AG04449 (cell line): ENCODE results near the gene ANKRD13B.

Experiments used
- CTCF ChIA-PET: fragments of 350-600 bp; formaldehyde crosslinking; extraction: SDS; loops from one replicate; lab custom pipeline; 2021; ENCODE audit warnings: antibody characterized with exemption; lab: Yijun Ruan, JAX
- POLR2A ChIA-PET: fragments of 400-600, 350-600 bp; formaldehyde crosslinking; extraction: SDS; loops from one replicate; lab custom pipeline; 2020; ENCODE audit warnings: antibody characterized with exemption, inconsistent platforms; lab: Yijun Ruan, JAX
- DNase-seq: peaks from one replicate; pipeline ENCODE4 v3.0.0-alpha.2; 2010; ENCODE audit warnings: low read depth, low spot score
- H3K4me3 ChIP-seq: 2 replicates; pipeline ENCODE4 v1.5.1; 2011; ENCODE audit warnings: low read depth, mild to moderate bottlenecking, control low read depth, low read length
- CTCF ChIP-seq: IDR thresholded peaks from one replicate; pipeline ENCODE4 v1.5.1; 2011; ENCODE audit warnings: mild to moderate bottlenecking, moderate library complexity, low read length, control low read depth, inconsistent platforms; ENCODE audit not compliant: insufficient read depth; ENCODE audit errors: missing control alignments

The ANKRD13B gene

DNA sequence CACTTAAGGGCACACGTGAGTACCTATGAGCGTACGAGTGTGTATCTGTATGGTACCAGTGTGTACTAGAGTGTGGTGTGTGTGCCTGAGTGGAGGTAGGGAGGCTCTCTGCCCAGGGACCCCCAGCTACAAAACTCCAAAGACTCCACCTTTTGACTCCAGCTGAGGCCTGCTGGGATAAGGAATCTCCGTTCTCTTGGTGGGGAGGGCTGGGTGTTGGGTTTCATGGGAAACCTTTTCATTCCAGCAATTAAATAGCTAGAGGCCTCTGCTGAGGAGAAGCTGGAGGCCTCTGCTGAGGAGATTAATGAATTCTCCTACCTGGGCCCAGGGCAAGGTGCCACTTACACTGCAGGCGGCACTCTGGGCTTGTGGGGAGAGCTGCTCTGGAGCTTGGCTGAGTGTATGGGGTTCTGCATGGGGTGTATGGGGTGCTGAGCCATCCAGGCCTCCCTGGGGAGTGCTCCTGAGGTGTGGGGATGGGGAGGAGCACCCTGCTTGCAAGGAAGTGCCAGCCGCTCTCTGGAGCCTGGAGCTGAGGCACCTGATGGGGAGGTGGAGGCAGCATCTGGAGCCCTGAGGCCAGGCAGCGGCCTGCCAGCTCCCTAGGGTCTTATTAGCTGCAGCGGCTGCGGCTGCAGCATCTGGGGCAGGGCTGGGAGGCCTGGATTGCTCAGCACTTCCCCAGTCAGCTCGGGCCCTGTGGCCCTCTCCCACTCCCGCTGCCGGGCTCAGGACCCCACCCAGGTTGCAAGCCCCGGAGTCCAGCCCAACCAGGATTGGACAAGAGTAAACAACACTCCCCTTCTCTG is 4.6 kb downstream of the ANKRD13B start:
- CTCF ChIA-PET: interaction anchor here (1.9 to 4.3 kb wide), 4 partner anchors 17 to 228 kb away, joined by 8 to 26 read pairs (median 18); no protein-coding TSS in a partner anchor
- no peak overlapping the region for H3K4me3 ChIP-seq
- POLR2A ChIA-PET: no interaction called here
- DNase-seq: no peak
- no peak for TF ChIP-seq CTCF

DNA sequence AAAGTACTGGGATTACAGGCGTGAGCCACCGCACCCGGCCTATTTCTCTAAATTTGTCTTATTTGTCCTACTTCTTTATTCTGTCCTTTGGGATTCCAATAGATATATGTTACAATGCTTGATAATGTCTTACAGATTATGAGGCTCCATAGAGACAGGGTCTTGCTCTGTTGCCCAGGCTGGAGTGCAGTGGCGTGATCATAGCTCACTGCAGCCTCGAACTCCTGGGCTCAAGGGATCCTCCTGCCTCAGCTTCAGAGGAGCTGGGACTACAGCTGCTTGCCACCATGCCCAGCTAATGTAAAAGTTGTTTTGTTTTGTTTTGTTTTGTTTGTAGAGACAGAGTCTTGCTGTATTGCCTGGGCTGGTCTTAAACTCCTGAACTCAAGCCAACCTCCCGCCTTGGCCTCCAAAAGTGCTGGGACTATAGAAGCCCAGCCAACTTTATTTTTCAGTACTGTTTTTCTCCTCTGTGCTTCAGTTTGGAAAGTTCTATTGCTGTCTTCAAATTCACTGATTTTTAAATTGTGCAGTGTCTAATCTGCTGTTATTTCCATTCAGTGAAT is 10.3 kb downstream of the ANKRD13B start:
- TF ChIP-seq CTCF: no peak
- no peak overlapping the region for H3K4me3 ChIP-seq
- CTCF ChIA-PET: no interaction called here
- DNase-seq: no peak
- POLR2A ChIA-PET: no interaction called here

GRCh38 chr17:29607557-29608195 is 14.7 kb downstream of the ANKRD13B start:
- no peak overlapping the region for H3K4me3 ChIP-seq
- ChIA-PET POLR2A (no interaction called here), CTCF (interaction anchor here (0.6 to 3.8 kb wide), 6 partner anchors 10 to 238 kb away, joined by 3 to 30 read pairs (median 6); partner anchors contain the start of gene ANKRD13B)
- no peak for TF ChIP-seq CTCF
- DNase-seq: no peak

DNA sequence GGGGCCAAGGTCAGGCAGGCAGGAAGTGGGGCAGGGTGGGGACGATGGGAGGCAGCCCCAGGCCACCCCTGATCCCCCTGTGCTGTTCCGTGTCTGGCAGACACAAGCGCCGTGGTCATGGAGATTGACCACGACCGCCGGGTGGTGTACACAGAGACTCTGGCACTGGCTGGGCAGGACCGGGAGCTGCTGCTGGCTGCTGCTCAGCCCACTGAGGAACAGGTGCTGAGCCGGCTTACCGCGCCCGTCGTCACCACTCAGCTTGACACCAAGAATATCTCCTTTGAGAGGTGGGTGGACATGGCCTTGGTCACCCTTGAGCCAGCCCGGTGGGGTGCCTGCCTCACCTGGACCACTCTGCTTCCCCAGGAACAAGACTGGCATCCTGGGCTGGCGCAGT is 16.1 kb downstream of the ANKRD13B start:
- no peak for DNase-seq
- TF ChIP-seq CTCF: no peak
- CTCF ChIA-PET: interaction anchor here (1.4 to 3.8 kb wide), 5 partner anchors 9 to 170 kb away, joined by 3 to 30 read pairs (median 7); partner anchors contain the start of gene ANKRD13B
- POLR2A ChIA-PET: no interaction called here
- H3K4me3 ChIP-seq: no peak overlapping the region

DNA sequence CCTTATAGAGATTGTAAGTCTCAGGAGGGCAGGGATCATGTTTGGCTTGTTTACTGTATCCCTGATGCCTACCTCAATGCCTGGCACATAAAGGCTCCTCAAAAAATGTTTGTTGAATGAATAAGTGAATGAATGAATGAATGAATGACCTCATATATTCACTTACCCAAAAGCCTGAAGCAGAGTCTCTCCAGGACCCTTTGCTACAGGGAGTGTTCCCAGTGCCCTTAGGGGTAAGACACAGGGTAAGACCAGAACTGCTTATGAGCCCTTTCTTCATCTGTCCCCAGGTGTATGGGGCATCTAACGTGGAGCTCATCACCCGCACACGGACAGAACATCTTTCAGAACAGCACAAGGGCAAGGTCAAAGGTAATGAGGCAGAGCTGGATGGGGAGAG is 17.5 kb downstream of the ANKRD13B start:
- no peak overlapping the region for H3K4me3 ChIP-seq
- CTCF ChIA-PET: interaction anchor here (1.0 to 9.1 kb wide), 2 partner anchors 18 to 37 kb away, joined by 3 to 103 read pairs; partner anchors contain the start of gene ANKRD13B
- TF ChIP-seq CTCF: no peak
- no peak for DNase-seq
- POLR2A ChIA-PET: no interaction called here
